AG04449 (cell line): ENCODE results near the gene KCNH2.

ENCODE experiments used
- CTCF ChIA-PET: fragments of 350-600 bp; formaldehyde crosslinking; extraction: SDS; loops from one replicate; lab custom pipeline; 2021; ENCODE audit warnings: antibody characterized with exemption; lab: Yijun Ruan, JAX
- POLR2A ChIA-PET: fragments of 400-600, 350-600 bp; formaldehyde crosslinking; extraction: SDS; loops from one replicate; lab custom pipeline; 2020; ENCODE audit warnings: antibody characterized with exemption, inconsistent platforms; lab: Yijun Ruan, JAX
- DNase-seq: peaks from one replicate; pipeline ENCODE4 v3.0.0-alpha.2; 2010; ENCODE audit warnings: low read depth, low spot score
- H3K4me3 ChIP-seq: 2 replicates; pipeline ENCODE4 v1.5.1; 2011; ENCODE audit warnings: low read depth, mild to moderate bottlenecking, control low read depth, low read length
- TF ChIP-seq, protein P1 (sequence below): IDR thresholded peaks from one replicate; pipeline ENCODE4 v1.5.1; 2011; ENCODE audit warnings: mild to moderate bottlenecking, moderate library complexity, low read length, control low read depth, inconsistent platforms; ENCODE audit not compliant: insufficient read depth; ENCODE audit errors: missing control alignments

KCNH2 gene

DNA sequence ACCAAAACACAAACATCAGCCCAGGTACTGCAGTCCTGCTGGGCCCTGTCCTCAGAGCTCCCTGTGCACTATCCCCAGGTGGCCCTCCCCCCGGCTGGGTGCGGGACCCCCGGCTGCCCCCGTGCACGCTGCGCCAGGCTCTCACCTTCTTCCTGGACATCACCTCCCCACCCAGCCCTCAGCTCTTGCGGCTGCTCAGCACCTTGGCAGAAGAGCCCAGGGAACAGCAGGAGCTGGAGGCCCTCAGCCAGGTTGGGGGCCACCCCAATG, 31.9 kb upstream of the KCNH2 start:
- no peak for DNase-seq
- ChIA-PET CTCF (interaction anchor here (0.9 to 11.9 kb wide), 12 partner anchors 8 to 99 kb away, joined by 3 to 190 read pairs (median 8); partner anchors contain the start of genes ABCB8, ATG9B and SLC4A2), POLR2A (interaction anchor here (0.6 kb wide), 1 partner anchor 14 kb away, joined by 3 read pairs; no protein-coding TSS in a partner anchor)
- H3K4me3 ChIP-seq, result peak overlapping the region; percentile 49; the same call in 1 of the 2 replicates
- TF ChIP-seq, protein P1, sequence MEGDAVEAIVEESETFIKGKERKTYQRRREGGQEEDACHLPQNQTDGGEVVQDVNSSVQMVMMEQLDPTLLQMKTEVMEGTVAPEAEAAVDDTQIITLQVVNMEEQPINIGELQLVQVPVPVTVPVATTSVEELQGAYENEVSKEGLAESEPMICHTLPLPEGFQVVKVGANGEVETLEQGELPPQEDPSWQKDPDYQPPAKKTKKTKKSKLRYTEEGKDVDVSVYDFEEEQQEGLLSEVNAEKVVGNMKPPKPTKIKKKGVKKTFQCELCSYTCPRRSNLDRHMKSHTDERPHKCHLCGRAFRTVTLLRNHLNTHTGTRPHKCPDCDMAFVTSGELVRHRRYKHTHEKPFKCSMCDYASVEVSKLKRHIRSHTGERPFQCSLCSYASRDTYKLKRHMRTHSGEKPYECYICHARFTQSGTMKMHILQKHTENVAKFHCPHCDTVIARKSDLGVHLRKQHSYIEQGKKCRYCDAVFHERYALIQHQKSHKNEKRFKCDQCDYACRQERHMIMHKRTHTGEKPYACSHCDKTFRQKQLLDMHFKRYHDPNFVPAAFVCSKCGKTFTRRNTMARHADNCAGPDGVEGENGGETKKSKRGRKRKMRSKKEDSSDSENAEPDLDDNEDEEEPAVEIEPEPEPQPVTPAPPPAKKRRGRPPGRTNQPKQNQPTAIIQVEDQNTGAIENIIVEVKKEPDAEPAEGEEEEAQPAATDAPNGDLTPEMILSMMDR, result no peak

- DNase-seq, result no peak
- ChIA-PET CTCF (interaction anchor here (0.9 to 11.9 kb wide), 15 partner anchors 8 to 100 kb away, joined by 3 to 190 read pairs (median 4); partner anchors contain the start of genes ABCB8, ATG9B and SLC4A2), POLR2A (no interaction called here)
- TF ChIP-seq, protein P1, result no peak
- no peak overlapping the region for H3K4me3 ChIP-seq
These were observed 31.4 kb upstream of the KCNH2 start for GRCh38 chr7:151009327-151010036.

- DNase-seq, result no peak
- ChIA-PET POLR2A (no interaction called here), CTCF (interaction anchor here (0.7 to 11.9 kb wide), 14 partner anchors 9 to 100 kb away, joined by 3 to 190 read pairs (median 4); partner anchors contain the start of genes ABCB8, ATG9B and SLC4A2)
- H3K4me3 ChIP-seq, result peak overlapping the region; percentile 18
- TF ChIP-seq, protein P1, result peak; percentile 68
These were observed 30.6 kb upstream of the KCNH2 start for GRCh38 chr7:151008511-151009323.

DNA sequence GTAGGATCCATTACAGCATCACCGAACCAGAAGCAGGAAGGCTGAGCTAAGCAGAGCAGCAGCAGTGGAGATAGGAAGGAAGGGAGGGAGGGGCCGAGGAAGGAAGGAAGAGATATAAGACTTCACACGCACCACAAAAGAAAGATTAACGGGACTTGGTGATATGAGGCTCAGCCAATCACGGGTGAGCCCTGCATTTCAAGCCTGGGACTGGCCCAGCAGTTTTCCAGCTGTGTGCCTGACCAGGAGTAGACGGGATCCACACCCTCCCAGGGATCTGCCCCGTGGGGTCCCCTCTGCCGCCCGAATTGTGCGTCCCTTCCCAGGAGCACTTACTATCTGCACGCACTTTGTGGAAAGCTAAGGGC, 30.0 kb upstream of the KCNH2 start:
- H3K4me3 ChIP-seq, result no peak overlapping the region; the same call in 1 of the 2 replicates
- ChIA-PET CTCF (interaction anchor here (0.7 to 11.9 kb wide), 13 partner anchors 10 to 110 kb away, joined by 3 to 190 read pairs (median 4); partner anchors contain the start of gene ATG9B), POLR2A (no interaction called here)
- no peak for DNase-seq
- TF ChIP-seq, protein P1, result no peak

DNA sequence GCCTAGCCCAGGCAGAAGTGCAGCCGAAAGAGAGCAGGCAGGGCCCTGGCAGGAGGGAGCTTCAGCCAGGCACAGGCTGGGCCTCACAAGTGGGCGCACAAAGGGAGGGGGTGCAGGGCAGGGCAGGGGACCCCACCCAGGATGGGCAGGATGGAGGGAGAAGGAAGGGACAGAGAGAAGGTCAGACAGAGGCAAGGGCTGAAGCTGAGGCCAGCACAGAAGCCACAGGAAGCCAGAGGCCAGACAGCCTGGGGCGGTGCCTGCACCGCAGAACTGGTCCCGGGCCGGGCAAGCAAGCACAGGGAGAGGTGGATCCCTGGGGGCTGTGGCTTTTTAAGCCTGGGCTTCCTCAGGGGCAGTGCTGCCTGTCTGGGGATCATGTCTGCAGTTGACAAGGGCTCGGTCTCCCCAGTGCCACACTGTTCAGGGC, 29.4 kb upstream of the KCNH2 start:
- no peak for DNase-seq
- no peak overlapping the region for H3K4me3 ChIP-seq
- CTCF ChIA-PET, result interaction anchor here (0.7 to 11.9 kb wide), 9 partner anchors 10 to 109 kb away, joined by 3 to 190 read pairs (median 12); no protein-coding TSS in a partner anchor
- TF ChIP-seq, protein P1, result no peak
- POLR2A ChIA-PET, result no interaction called here
